Large intestine (tissue), 12 donors: Measurements from ENCODE around the gene PCLO. TPM values are rescaled to one million over a fixed set of nuclear protein-coding genes. Genes with fewer than 3 reads are reported as not detected.

Experiments
- DNase-seq, 2 donors: peaks; one replicate each; pipeline versions ENCODE4 v3.0.0 to v3.0.0-alpha.2; 2013
- H3K27ac ChIP-seq: one replicate; pipeline ENCODE4 v1.5.1; 2013; ENCODE audit warnings: low read length
- H3K27me3 ChIP-seq: 2 replicates; pipeline ENCODE4 v1.6.1; 2013; ENCODE audit warnings: low read length; ENCODE audit not compliant: control insufficient read depth, insufficient read depth
- H3K36me3 ChIP-seq: 2 replicates; pipeline ENCODE4 v1.6.1; 2013; ENCODE audit warnings: low read length; ENCODE audit not compliant: control insufficient read depth, insufficient read depth
- H3K4me1 ChIP-seq: one replicate; pipeline ENCODE4 v1.6.1; 2013; ENCODE audit warnings: low read length; ENCODE audit not compliant: control insufficient read depth, insufficient read depth
- H3K4me3 ChIP-seq: one replicate; pipeline ENCODE4 v1.5.1; 2013; ENCODE audit warnings: low read length
- H3K9me3 ChIP-seq: one replicate; pipeline ENCODE4 v1.6.1; 2013; ENCODE audit warnings: mild to moderate bottlenecking, low read depth, low read length, moderate library complexity; ENCODE audit not compliant: control insufficient read depth
- WGBS: methylation state at CpG from one replicate; pipeline ENCODE4 v1.1.5; 2013; ENCODE audit warnings: low lambda C conversion rate; ENCODE audit not compliant: insufficient coverage; 5-methylcytosine and 5-hydroxymethylcytosine counted together
- long read RNA-seq, 11 donors: transcript quantifications; one replicate each; lab custom pipeline, GENCODE V29; 2026
- polyA plus RNA-seq: library from polyadenylated mRNA; unstranded; fragments of 120-200 nt; gene quantifications from one replicate; pipeline ENCODE4 v1.2.1, GENCODE V29; 2013

Gene PCLO
- 10.7 TPM for polyA plus RNA-seq
- long read RNA-seq, donor 1 = 0 reads
- long read RNA-seq, donor 2, partial matches to known transcripts = 0 of 1 reads
- long read RNA-seq, donor 2, other reads (novel, unspliced or antisense) = 0 of 1 reads
- long read RNA-seq, donor 3 = 0 reads
- long read RNA-seq, donor 4 = 0 reads
- long read RNA-seq, donor 5 = 0 reads
- long read RNA-seq, donor 6 = 0 reads
- long read RNA-seq, donor 7, partial matches to known transcripts = 6 of 7 reads
- long read RNA-seq, donor 7, other reads (novel, unspliced or antisense) = 0 of 7 reads
- long read RNA-seq, donor 8, partial matches to known transcripts = 0 of 1 reads
- long read RNA-seq, donor 8, other reads (novel, unspliced or antisense) = 0 of 1 reads
- long read RNA-seq, donor 9, partial matches to known transcripts = 0 of 2 reads
- long read RNA-seq, donor 9, other reads (novel, unspliced or antisense) = 0 of 2 reads
- long read RNA-seq, donor 10, partial matches to known transcripts = 0 of 2 reads
- long read RNA-seq, donor 10, other reads (novel, unspliced or antisense) = 0 of 2 reads
- long read RNA-seq, donor 11, partial matches to known transcripts = 0 of 2 reads
- long read RNA-seq, donor 11, other reads (novel, unspliced or antisense) = 0 of 2 reads

- Histone ChIP-seq H3K4me1 (no peaks in the 10 kb centered on the region), H3K36me3 (no peaks in the 10 kb centered on the region), H3K27me3 (no peaks in the 10 kb centered on the region), H3K4me3 (peak within 1 kb of the TSS; percentile 75), H3K27ac (peak within 1 kb of the TSS; percentile 76), H3K9me3 (peaks cover 3% of the 10 kb centered on the region)
- DNase-seq = peak; percentile 91 to 96
- WGBS = 0% methylated on average over 3 of the region's 77 CpGs
Measured at GRCh38 chr7:83162402-83163256, at the start of gene PCLO. Gene PCLO (minus strand): TSS chr7:83162884. CDS start chr7:83162592, 292 bp downstream.

GRCh38 chr7:83211685-83212084, 49.0 kb upstream of the PCLO start:
- 86% methylated on average over 1 of the region's 1 CpG for WGBS

GRCh38 chr7:83210479-83210878, 47.8 kb upstream of the PCLO start:
- Histone ChIP-seq H3K9me3 (no peaks in the 10 kb centered on the region), H3K4me3 (no peak overlapping the region), H3K27me3 (no peaks in the 10 kb centered on the region), H3K36me3 (no peaks in the 10 kb centered on the region), H3K4me1 (no peaks in the 10 kb centered on the region), H3K27ac (no peak overlapping the region)
- WGBS = 66% methylated on average over 2 of the region's 3 CpGs
- no peak for DNase-seq

More at GRCh38 chr7:83211685-83212084, 49.0 kb upstream of the PCLO start:
- Histone ChIP-seq H3K36me3 (no peaks in the 10 kb centered on the region), H3K4me3 (no peak overlapping the region), H3K4me1 (no peaks in the 10 kb centered on the region), H3K9me3 (no peaks in the 10 kb centered on the region), H3K27ac (no peak overlapping the region), H3K27me3 (no peaks in the 10 kb centered on the region)
- DNase-seq = no peak

DNA sequence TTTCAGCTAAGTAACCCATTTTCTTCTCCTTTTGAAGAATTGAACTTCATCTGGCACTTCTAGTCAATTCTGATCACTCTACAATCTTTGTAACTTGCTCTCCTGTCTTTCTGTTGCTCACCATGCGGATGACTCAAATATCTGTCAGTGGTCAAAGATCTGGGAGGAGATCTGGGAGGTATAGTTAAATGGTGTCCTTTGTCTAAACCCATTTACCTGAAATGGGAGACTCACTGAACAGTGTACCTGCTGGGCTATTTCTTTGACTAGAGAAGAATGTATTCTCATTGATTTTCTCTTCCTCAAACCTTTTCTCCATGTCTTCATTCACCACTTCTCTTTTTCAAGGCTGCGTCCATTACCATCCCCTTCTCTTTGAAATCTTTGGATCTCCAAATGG, 42.0 kb upstream of the PCLO start:
- Histone ChIP-seq H3K4me3 (no peak overlapping the region), H3K27me3 (no peaks in the 10 kb centered on the region), H3K36me3 (no peaks in the 10 kb centered on the region), H3K27ac (no peak overlapping the region), H3K9me3 (no peaks in the 10 kb centered on the region), H3K4me1 (no peaks in the 10 kb centered on the region)
- WGBS = 100% methylated on average over 1 of the region's 2 CpGs
- DNase-seq = no peak

- 100% methylated on average over 1 of the region's 1 CpG for WGBS
- DNase-seq = no peak
Measured at GRCh38 chr7:83201355-83201754, 38.7 kb upstream of the PCLO start.

DNA sequence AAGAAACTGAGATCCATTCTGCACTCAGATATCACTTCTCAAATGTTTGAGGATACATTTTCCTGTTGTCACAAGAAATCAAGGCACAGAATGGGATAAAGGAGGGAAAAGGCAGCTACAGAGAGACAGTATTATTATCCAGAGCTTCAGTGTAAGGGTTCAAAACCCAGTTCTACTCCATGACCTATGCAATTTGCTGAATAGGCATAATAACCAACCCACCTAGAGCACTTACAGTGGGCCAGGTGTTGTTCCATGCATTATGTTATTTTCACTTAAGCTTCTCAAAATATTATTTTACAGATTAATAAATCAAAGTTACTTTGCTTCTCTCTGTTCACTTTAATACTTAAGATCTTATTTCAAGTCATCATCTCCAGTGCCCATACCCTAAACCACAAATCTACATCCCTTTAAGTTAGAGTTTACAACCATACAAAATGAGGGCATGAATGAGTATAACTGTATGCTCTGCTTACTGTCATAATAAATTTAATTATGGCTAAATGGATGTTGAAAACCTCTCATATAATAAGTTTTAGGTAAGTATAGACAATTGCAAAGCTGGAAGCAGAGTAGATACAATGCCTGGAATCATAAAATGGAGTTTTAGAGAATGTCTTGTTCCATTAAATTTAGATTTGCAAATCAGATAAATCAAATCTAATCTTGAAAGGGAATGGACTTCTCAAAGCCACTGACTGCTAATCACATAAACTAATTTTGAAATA, 28.1 kb upstream of the PCLO start:
- Histone ChIP-seq H3K4me3 (no peak overlapping the region), H3K27ac (no peak overlapping the region), H3K9me3 (no peaks in the 10 kb centered on the region), H3K4me1 (no peaks in the 10 kb centered on the region), H3K36me3 (no peaks in the 10 kb centered on the region), H3K27me3 (no peaks in the 10 kb centered on the region)
- DNase-seq = no peak

More at GRCh38 chr7:83201355-83201754, 38.7 kb upstream of the PCLO start:
- Histone ChIP-seq H3K4me1 (no peaks in the 10 kb centered on the region), H3K9me3 (no peaks in the 10 kb centered on the region), H3K27ac (no peak overlapping the region), H3K4me3 (no peak overlapping the region), H3K36me3 (no peaks in the 10 kb centered on the region), H3K27me3 (no peaks in the 10 kb centered on the region)

GRCh38 chr7:83178796-83179195, 16.1 kb upstream of the PCLO start:
- WGBS = no CpG with 5 or more reads among the region's 1 CpG
- H3K36me3 ChIP-seq = no peaks in the 10 kb centered on the region
- no peaks in the 10 kb centered on the region for H3K27me3 ChIP-seq
- H3K27ac ChIP-seq = no peak overlapping the region
- no peak overlapping the region for H3K4me3 ChIP-seq
- DNase-seq = no peak
- H3K4me1 ChIP-seq = no peaks in the 10 kb centered on the region
- H3K9me3 ChIP-seq = no peaks in the 10 kb centered on the region

GRCh38 chr7:83178066-83178465, 15.4 kb upstream of the PCLO start:
- H3K27ac ChIP-seq = no peak overlapping the region
- H3K4me1 ChIP-seq = no peaks in the 10 kb centered on the region
- H3K27me3 ChIP-seq = no peaks in the 10 kb centered on the region
- no peaks in the 10 kb centered on the region for H3K9me3 ChIP-seq
- H3K4me3 ChIP-seq = no peak overlapping the region
- 84% methylated on average over 2 of the region's 4 CpGs for WGBS
- no peak for DNase-seq
- H3K36me3 ChIP-seq = no peaks in the 10 kb centered on the region

- Histone ChIP-seq H3K9me3 (no peaks in the 10 kb centered on the region), H3K27me3 (no peaks in the 10 kb centered on the region), H3K4me1 (no peaks in the 10 kb centered on the region), H3K27ac (no peak overlapping the region), H3K36me3 (no peaks in the 10 kb centered on the region), H3K4me3 (no peak overlapping the region)
- no peak for DNase-seq
Measured at GRCh38 chr7:83173664-83174063, 11.0 kb upstream of the PCLO start.

DNA sequence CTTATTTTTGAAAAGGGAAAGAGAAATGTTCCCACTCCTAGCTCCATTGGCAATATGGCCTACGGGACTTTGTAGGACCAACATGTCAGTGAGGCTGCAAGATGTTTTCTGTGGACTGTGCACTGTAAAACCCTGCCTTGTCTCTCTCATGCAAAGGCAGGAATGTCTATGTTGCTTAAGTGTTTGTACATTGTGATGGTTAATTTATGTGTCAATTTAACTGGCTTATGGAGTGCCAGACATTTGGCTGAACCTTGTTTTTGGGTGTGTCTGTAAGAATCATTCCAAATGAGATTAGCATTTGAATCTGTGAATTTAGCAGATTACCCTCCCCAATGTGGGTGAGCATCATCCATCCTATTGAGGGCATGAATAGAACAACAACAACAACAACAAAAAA, 4.1 kb upstream of the PCLO start:
- DNase-seq = no peak
- no peak overlapping the region for H3K4me3 ChIP-seq
- H3K36me3 ChIP-seq = no peaks in the 10 kb centered on the region
- WGBS = no CpG with 5 or more reads among the region's 1 CpG
- no peaks in the 10 kb centered on the region for H3K27me3 ChIP-seq
- H3K27ac ChIP-seq = no peak overlapping the region
- H3K4me1 ChIP-seq = no peaks in the 10 kb centered on the region
- H3K9me3 ChIP-seq = peaks cover 3% of the 10 kb centered on the region
